ENCODE results near the gene PPP1R3F.

GRCh38 chrX:49316085-49316484, 46.5 kb downstream of the PPP1R3F start:
- TF ChIP-seq, protein P1, sequence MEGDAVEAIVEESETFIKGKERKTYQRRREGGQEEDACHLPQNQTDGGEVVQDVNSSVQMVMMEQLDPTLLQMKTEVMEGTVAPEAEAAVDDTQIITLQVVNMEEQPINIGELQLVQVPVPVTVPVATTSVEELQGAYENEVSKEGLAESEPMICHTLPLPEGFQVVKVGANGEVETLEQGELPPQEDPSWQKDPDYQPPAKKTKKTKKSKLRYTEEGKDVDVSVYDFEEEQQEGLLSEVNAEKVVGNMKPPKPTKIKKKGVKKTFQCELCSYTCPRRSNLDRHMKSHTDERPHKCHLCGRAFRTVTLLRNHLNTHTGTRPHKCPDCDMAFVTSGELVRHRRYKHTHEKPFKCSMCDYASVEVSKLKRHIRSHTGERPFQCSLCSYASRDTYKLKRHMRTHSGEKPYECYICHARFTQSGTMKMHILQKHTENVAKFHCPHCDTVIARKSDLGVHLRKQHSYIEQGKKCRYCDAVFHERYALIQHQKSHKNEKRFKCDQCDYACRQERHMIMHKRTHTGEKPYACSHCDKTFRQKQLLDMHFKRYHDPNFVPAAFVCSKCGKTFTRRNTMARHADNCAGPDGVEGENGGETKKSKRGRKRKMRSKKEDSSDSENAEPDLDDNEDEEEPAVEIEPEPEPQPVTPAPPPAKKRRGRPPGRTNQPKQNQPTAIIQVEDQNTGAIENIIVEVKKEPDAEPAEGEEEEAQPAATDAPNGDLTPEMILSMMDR (IDR thresholded peaks at IDR 0.05), result no peak
- no peak for TF ChIP-seq ZFX (IDR thresholded peaks at IDR 0.05; ENCODE audit: borderline replicate concordance)

All from 22Rv1 (cell line).